OCI-LY7 (cell line): ENCODE measurements around the gene MEGF8. TPM values are rescaled to one million over a fixed set of nuclear protein-coding genes. Genes with fewer than 3 reads are reported as not detected.

Source experiments
- BruUV-seq: library from RNA; stranded (reverse); fragments of 400-500 nt; replicated peaks from 2 replicates; lab custom pipeline; 2021; lab: Mats Ljungman, UMichigan
- CTCF ChIA-PET: fragments of 300-600 bp; sonication (Branson Sonifier 250); formaldehyde crosslinking; loops from one replicate; lab custom pipeline; 2022; ENCODE audit warnings: antibody characterized with exemption; ENCODE audit not compliant: unreplicated experiment; lab: Charles Lee
- POLR2A ChIA-PET: fragments of 300-600 bp; sonication (Branson Sonifier 250); formaldehyde crosslinking; loops from one replicate; lab custom pipeline; 2022; ENCODE audit warnings: antibody characterized with exemption; lab: Charles Lee
- DNase-seq: peaks from one replicate; pipeline ENCODE4 v3.0.0-alpha.2; 2015; ENCODE audit warnings: low spot score
- H2AFZ ChIP-seq: fragments of 200-600 bp; sonication (generic), shearing (Covaris generic); 2 replicates; pipeline ENCODE4 v1.6.1; 2014; ENCODE audit warnings: mild to moderate bottlenecking, antibody characterized with exemption, low read length, moderate library complexity
- H3K27ac ChIP-seq: fragments of 200-600 bp; sonication (generic); 2 replicates; pipeline ENCODE4 v1.5.1; 2014; ENCODE audit warnings: mixed run types, low read depth, mild to moderate bottlenecking, moderate library complexity, low read length, inconsistent platforms; ENCODE audit not compliant: poor library complexity, severe bottlenecking
- H3K36me3 ChIP-seq: fragments of 200-600 bp; sonication (generic); 2 replicates; pipeline ENCODE4 v1.6.1; 2014; ENCODE audit warnings: mild to moderate bottlenecking, antibody characterized with exemption, low read length, moderate library complexity, mixed read lengths; ENCODE audit not compliant: insufficient read depth
- H3K4me1 ChIP-seq: fragments of 200-600 bp; sonication (generic); 2 replicates; pipeline ENCODE4 v1.5.1; 2014; ENCODE audit warnings: mild to moderate bottlenecking, low read length; ENCODE audit not compliant: insufficient read depth, poor library complexity, severe bottlenecking
- H3K4me2 ChIP-seq: fragments of 200-600 bp; sonication (generic); 2 replicates; pipeline ENCODE4 v1.6.1; 2014; ENCODE audit warnings: mild to moderate bottlenecking, low read length
- H3K4me3 ChIP-seq: fragments of 200-600 bp; sonication (generic); 2 replicates; pipeline ENCODE4 v1.5.1; 2014; ENCODE audit warnings: mild to moderate bottlenecking, low read depth, low read length; ENCODE audit not compliant: poor library complexity, severe bottlenecking
- H3K79me2 ChIP-seq: fragments of 200-600 bp; sonication (generic); 2 replicates; pipeline ENCODE4 v1.6.1; 2016; ENCODE audit warnings: low read depth, mild to moderate bottlenecking, low read length, moderate library complexity, mixed read lengths; ENCODE audit not compliant: insufficient read depth
- H3K9me2 ChIP-seq: fragments of 200-600 bp; sonication (generic); 2 replicates; pipeline ENCODE4 v1.6.1; 2016; ENCODE audit warnings: mild to moderate bottlenecking, low read length, mixed read lengths; ENCODE audit not compliant: insufficient read depth
- H3K9me3 ChIP-seq: fragments of 200-600 bp; sonication (generic); 2 replicates; pipeline ENCODE4 v1.6.1; 2014; ENCODE audit warnings: mild to moderate bottlenecking, mixed run types, low read length, mixed read lengths
- H4K20me1 ChIP-seq: fragments of 200-600 bp; sonication (generic); 2 replicates; pipeline ENCODE4 v1.6.1; 2014; ENCODE audit warnings: mild to moderate bottlenecking, antibody characterized with exemption, low read length, moderate library complexity, mixed read lengths; ENCODE audit not compliant: insufficient read depth
- EZH2phosphoT487 ChIP-seq: fragments of 200-600 bp; sonication (generic); IDR thresholded peaks from 2 replicates; pipeline ENCODE4 v1.6.1; 2018; ENCODE audit warnings: low read depth, borderline replicate concordance, mild to moderate bottlenecking, mixed run types, antibody characterized with exemption, low read length, moderate library complexity, mixed read lengths
- intact Hi-C: fragments of 100-400 bp; cut with micrococcal nuclease; formaldehyde crosslinking; loops from one replicate; pipeline ENCODE4 v1.10.0; 2022; ENCODE audit not compliant: unreplicated experiment
- total RNA-seq, 2 experiments: library from RNA; depleted of rRNA in 1 of 2; stranded (reverse); fragments of >200 nt in 1 of 2; shearing (Covaris generic) in 1 of 2; gene quantifications; 2 replicates each; pipeline ENCODE4 v1.2.3, GENCODE V29; 2014 to 2022
- TF ChIP-seq, protein P1 (sequence below): fragments of 200-600 bp; sonication (generic); conservative IDR thresholded peaks from 2 replicates; pipeline ENCODE4 v1.5.1; 2014; ENCODE audit warnings: mild to moderate bottlenecking, antibody characterized with exemption, low read length, moderate library complexity, mixed read lengths

MEGF8 gene
- total RNA-seq, 2 experiments from 2014 or later = 10.5 to 14.7 TPM

DNA sequence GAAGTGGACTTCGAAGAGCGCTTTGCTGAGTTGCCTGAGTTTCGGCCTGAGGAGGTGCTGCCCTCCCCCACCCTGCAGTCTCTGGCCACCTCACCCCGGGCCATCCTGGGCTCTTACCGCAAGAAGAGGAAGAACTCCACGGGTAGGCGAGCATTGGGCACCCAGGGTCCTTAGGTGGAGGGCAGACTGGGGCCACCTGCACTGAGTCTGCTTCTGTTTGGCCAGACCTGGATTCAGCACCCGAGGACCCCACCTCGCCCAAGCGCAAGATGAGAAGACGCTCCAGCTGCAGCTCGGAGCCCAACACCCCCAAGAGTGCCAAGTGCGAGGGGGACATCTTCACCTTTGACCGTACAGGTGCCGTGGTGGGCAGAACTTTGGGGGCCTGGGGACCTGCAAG lies 31.5 kb upstream of the MEGF8 start:
- BruUV-seq = no TSS peak
- ChIA-PET CTCF (no interaction called here), POLR2A (no interaction called here)
- Histone ChIP-seq H3K79me2 (no peaks in the 10 kb centered on the region), H3K27ac (no peak overlapping the region), H2AFZ (no peak overlapping the region), H4K20me1 (no peaks in the 10 kb centered on the region), H3K36me3 (peaks cover 80% of the 10 kb centered on the region), H3K9me3 (no peaks in the 10 kb centered on the region), H3K9me2 (no peaks in the 10 kb centered on the region), H3K4me1 (no peaks in the 10 kb centered on the region), H3K4me2 (no peak overlapping the region), H3K4me3 (no peak overlapping the region)
- intact Hi-C loops = no loop called here
- TF ChIP-seq, protein P1, sequence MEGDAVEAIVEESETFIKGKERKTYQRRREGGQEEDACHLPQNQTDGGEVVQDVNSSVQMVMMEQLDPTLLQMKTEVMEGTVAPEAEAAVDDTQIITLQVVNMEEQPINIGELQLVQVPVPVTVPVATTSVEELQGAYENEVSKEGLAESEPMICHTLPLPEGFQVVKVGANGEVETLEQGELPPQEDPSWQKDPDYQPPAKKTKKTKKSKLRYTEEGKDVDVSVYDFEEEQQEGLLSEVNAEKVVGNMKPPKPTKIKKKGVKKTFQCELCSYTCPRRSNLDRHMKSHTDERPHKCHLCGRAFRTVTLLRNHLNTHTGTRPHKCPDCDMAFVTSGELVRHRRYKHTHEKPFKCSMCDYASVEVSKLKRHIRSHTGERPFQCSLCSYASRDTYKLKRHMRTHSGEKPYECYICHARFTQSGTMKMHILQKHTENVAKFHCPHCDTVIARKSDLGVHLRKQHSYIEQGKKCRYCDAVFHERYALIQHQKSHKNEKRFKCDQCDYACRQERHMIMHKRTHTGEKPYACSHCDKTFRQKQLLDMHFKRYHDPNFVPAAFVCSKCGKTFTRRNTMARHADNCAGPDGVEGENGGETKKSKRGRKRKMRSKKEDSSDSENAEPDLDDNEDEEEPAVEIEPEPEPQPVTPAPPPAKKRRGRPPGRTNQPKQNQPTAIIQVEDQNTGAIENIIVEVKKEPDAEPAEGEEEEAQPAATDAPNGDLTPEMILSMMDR = no peak
- no peak for TF ChIP-seq EZH2phosphoT487
- no peak for DNase-seq

DNA sequence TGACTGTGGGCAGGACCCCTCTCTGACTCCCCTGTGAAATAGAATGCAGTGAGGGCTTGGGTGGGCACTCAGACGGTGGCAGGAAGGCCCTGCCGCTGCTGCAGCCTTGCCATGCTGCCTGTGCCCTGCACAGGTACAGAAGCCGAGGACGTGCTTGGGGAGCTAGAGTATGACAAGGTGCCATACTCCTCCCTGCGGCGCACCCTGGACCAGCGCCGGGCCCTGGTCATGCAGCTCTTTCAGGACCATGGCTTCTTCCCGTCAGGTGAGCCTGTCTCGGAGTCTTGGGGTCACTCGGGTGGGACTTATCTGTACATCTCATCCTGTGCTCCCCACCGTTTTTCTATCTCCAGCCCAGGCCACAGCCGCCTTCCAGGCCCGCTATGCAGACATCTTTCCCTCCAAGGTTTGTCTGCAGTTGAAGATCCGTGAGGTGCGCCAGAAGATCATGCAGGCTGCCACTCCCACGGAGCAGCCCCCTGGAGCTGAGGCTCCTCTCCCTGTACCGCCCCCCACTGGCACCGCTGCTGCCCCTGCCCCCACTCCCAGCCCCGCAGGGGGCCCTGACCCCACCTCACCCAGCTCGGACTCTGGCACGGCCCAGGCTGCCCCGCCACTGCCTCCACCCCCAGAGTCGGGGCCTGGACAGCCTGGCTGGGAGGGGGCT lies 30.8 kb upstream of the MEGF8 start:
- no peaks in the 10 kb centered on the region for H3K79me2 ChIP-seq
- BruUV-seq = no TSS peak
- H3K36me3 ChIP-seq = peaks cover 73% of the 10 kb centered on the region
- TF ChIP-seq, protein P1 = no peak
- TF ChIP-seq EZH2phosphoT487 = no peak
- H4K20me1 ChIP-seq = no peaks in the 10 kb centered on the region
- intact Hi-C loops = loop anchor here (5.0 kb wide), 1 partner anchor 162 kb away; the partner anchor contains the start of gene POU2F2
- no peak overlapping the region for H3K27ac ChIP-seq
- no peaks in the 10 kb centered on the region for H3K4me1 ChIP-seq
- no peak overlapping the region for H3K4me3 ChIP-seq
- DNase-seq = no peak
- no peaks in the 10 kb centered on the region for H3K9me3 ChIP-seq
- no peak overlapping the region for H2AFZ ChIP-seq
- ChIA-PET POLR2A (no interaction called here), CTCF (no interaction called here)
- no peak overlapping the region for H3K4me2 ChIP-seq
- no peaks in the 10 kb centered on the region for H3K9me2 ChIP-seq

DNA sequence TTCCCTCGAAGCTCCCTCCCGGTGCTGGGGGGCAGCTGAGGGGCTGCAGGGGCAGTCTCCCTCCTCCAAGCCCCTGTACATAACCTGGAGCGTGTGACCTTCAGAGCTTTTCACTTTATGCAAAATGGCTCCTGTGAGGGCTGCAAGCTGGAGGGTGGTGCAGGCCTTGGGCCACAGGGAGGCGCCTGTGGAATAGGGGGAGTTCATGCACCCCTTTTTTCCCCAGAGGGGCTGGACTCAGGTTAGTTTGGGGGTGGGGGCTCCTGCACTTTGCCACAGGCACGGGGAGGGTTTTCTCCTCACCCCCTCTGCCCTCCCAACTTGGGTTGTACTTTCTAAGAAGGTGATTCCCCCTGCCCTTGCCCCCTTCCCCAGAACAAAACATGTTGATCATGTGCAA lies 30.1 kb upstream of the MEGF8 start:
- H2AFZ ChIP-seq = no peak overlapping the region
- H3K9me2 ChIP-seq = no peaks in the 10 kb centered on the region
- TF ChIP-seq EZH2phosphoT487 = no peak
- TF ChIP-seq, protein P1 = no peak
- ChIA-PET POLR2A (interaction anchor here (0.7 kb wide), 1 partner anchor 52 kb away, joined by 3 read pairs; no protein-coding TSS in a partner anchor), CTCF (no interaction called here)
- no peak for DNase-seq
- intact Hi-C loops = loop anchor here (5.0 kb wide), 1 partner anchor 163 kb away; the partner anchor contains the start of gene POU2F2
- no peaks in the 10 kb centered on the region for H3K4me1 ChIP-seq
- H3K27ac ChIP-seq = no peak overlapping the region
- H3K4me2 ChIP-seq = no peak overlapping the region
- no peak overlapping the region for H3K4me3 ChIP-seq
- peaks cover 66% of the 10 kb centered on the region for H3K36me3 ChIP-seq
- TSS peak; percentile 80 for BruUV-seq
- no peaks in the 10 kb centered on the region for H4K20me1 ChIP-seq
- H3K9me3 ChIP-seq = no peaks in the 10 kb centered on the region
- no peaks in the 10 kb centered on the region for H3K79me2 ChIP-seq
